ENCODE measurements around the gene GPR108. TPM values are rescaled to one million over a fixed set of nuclear protein-coding genes. Genes with fewer than 3 reads are reported as not detected.

GPR108 gene
- total RNA-seq, 1 experiment from 2014 or later: 43.0 TPM

DNA sequence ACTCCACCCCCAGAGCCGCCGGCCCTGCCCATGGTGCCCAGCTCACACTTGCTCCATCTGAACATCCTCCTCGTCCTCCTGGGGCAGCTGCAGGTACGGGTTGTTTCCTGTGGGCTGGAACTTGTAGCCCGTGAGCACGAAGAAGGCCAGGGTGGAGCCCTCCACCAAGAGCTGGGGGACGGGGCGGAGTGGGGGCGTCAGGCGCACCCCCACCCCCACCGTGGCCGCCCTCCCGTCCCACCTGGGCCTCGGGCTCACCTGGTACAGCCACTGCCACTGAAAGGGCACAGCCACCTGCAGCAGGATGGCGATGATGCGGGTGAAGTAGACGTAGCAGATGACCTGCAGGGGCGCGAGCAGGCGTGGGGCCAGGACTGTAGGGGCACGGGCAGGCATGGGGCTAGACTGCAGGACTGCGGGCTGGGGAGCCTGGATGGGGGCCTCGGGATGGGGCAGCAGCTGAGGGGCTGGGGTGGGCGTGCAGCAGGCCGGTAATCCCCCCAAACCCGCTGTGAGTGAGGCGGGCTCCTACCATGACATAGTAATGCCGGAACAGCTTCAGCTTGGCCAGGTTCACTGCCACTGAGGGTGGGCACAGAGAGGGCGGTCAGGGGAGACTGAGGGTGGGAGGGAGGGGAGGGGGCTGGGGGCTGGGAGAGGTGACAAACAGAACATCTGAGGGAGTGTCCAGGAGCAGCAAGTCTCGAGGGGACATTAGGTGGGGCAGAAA lies 6.3 kb downstream of the GPR108 start:
- H3K27ac ChIP-seq (ENCODE audit: low read length): no peak overlapping the region

DNA sequence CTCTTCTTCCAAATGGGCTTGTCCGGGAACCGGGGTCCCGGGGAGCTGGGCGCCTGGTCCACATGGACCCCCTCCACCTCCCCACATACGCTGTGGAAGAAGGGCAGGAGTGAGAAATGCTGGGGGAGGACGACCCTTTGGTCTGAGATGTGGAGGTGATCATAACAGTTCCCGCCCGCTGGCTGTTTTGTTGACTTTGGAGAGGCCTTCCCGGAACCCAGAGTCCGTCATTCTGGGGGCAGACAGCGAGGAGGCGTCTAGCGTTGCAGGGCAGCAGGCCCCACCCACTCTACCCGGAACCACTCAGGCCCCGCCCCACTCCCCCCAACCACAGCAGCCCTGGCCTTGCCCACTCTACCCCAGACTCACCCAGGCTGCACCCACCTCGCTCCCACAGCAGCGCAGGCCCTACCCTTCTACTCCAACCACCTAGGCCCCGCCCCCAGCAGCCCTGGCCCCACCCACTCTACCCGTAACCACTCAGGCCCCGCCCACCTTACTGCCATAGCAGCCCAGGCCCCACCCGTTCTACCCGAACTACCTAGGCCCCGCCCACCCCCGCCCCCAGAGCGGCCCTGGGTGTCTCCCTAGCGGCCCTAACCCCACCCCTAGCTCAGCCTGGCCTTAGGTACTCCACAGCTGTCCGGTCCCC lies 7.1 kb downstream of the GPR108 start:
- DNase-seq (ENCODE audit: low read depth, low spot score) (no peak), ATAC-seq (peak; percentile 65)
- in situ Hi-C loops (cut with HindIII; ENCODE audit: low pct_unique_long_range_greater_than_20kb, low sequenced_read_pairs) (no loop called here), intact Hi-C loops (cut with micrococcal nuclease; ENCODE audit: unreplicated experiment) (no loop called here)
- POLR2A ChIA-PET: no interaction called here
- CTCF ChIA-PET: no interaction called here
- Histone ChIP-seq H3K4me3 (ENCODE audit: low read depth in 2 of 2, low read length in 2 of 2) (no peak overlapping the region), H3K9me3 (ENCODE audit: control insufficient read depth, insufficient read depth, low read depth, low read length) (no peaks in the 10 kb centered on the region), H3K27me3 (ENCODE audit: control insufficient read depth, insufficient read depth, low read length) (no peaks in the 10 kb centered on the region), H3K4me1 (ENCODE audit: control insufficient read depth, insufficient read depth, low read length) (no peaks in the 10 kb centered on the region), H3K36me3 (ENCODE audit: control insufficient read depth, insufficient read depth, low read length) (no peaks in the 10 kb centered on the region), H3K27ac (ENCODE audit: low read length) (no peak overlapping the region)
- TF ChIP-seq, protein P1, sequence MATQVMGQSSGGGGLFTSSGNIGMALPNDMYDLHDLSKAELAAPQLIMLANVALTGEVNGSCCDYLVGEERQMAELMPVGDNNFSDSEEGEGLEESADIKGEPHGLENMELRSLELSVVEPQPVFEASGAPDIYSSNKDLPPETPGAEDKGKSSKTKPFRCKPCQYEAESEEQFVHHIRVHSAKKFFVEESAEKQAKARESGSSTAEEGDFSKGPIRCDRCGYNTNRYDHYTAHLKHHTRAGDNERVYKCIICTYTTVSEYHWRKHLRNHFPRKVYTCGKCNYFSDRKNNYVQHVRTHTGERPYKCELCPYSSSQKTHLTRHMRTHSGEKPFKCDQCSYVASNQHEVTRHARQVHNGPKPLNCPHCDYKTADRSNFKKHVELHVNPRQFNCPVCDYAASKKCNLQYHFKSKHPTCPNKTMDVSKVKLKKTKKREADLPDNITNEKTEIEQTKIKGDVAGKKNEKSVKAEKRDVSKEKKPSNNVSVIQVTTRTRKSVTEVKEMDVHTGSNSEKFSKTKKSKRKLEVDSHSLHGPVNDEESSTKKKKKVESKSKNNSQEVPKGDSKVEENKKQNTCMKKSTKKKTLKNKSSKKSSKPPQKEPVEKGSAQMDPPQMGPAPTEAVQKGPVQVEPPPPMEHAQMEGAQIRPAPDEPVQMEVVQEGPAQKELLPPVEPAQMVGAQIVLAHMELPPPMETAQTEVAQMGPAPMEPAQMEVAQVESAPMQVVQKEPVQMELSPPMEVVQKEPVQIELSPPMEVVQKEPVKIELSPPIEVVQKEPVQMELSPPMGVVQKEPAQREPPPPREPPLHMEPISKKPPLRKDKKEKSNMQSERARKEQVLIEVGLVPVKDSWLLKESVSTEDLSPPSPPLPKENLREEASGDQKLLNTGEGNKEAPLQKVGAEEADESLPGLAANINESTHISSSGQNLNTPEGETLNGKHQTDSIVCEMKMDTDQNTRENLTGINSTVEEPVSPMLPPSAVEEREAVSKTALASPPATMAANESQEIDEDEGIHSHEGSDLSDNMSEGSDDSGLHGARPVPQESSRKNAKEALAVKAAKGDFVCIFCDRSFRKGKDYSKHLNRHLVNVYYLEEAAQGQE (IDR thresholded peaks at IDR 0.05; ENCODE audit: insufficient read depth in 1 of 2, low read depth in 2 of 2, low read length in 1 of 2): no peak
- TF ChIP-seq TCF7L2 (IDR thresholded peaks at IDR 0.05; ENCODE audit: low read depth, low read length) (no peak), SIN3A (IDR thresholded peaks at IDR 0.05; ENCODE audit: borderline replicate concordance, insufficient read depth, low read depth, low read length) (no peak), POLR2AphosphoS5 (IDR thresholded peaks at IDR 0.05; ENCODE audit: low read depth, low read length) (no peak)
- TF ChIP-seq, protein P2, sequence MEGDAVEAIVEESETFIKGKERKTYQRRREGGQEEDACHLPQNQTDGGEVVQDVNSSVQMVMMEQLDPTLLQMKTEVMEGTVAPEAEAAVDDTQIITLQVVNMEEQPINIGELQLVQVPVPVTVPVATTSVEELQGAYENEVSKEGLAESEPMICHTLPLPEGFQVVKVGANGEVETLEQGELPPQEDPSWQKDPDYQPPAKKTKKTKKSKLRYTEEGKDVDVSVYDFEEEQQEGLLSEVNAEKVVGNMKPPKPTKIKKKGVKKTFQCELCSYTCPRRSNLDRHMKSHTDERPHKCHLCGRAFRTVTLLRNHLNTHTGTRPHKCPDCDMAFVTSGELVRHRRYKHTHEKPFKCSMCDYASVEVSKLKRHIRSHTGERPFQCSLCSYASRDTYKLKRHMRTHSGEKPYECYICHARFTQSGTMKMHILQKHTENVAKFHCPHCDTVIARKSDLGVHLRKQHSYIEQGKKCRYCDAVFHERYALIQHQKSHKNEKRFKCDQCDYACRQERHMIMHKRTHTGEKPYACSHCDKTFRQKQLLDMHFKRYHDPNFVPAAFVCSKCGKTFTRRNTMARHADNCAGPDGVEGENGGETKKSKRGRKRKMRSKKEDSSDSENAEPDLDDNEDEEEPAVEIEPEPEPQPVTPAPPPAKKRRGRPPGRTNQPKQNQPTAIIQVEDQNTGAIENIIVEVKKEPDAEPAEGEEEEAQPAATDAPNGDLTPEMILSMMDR (IDR thresholded peaks at IDR 0.05): no peak
- no TSS peak for BruUV-seq (replicated peaks)

More for the DNA sequence above, 6.3 kb downstream of the GPR108 start:
- in situ Hi-C loops (cut with HindIII; ENCODE audit: low pct_unique_long_range_greater_than_20kb, low sequenced_read_pairs) (no loop called here), intact Hi-C loops (cut with micrococcal nuclease; ENCODE audit: unreplicated experiment) (no loop called here)
- ChIA-PET POLR2A (no interaction called here), CTCF (no interaction called here)
- Histone ChIP-seq H3K4me3 (ENCODE audit: low read depth in 2 of 2, low read length in 2 of 2) (no peak overlapping the region), H3K27me3 (ENCODE audit: control insufficient read depth, insufficient read depth, low read length) (no peaks in the 10 kb centered on the region), H3K9me3 (ENCODE audit: control insufficient read depth, insufficient read depth, low read depth, low read length) (no peaks in the 10 kb centered on the region), H3K36me3 (ENCODE audit: control insufficient read depth, insufficient read depth, low read length) (no peaks in the 10 kb centered on the region), H3K4me1 (ENCODE audit: control insufficient read depth, insufficient read depth, low read length) (no peaks in the 10 kb centered on the region)
- TF ChIP-seq, protein P2 (IDR thresholded peaks at IDR 0.05): no peak
- TF ChIP-seq POLR2AphosphoS5 (IDR thresholded peaks at IDR 0.05; ENCODE audit: low read depth, low read length) (no peak), TCF7L2 (IDR thresholded peaks at IDR 0.05; ENCODE audit: low read depth, low read length) (no peak), SIN3A (IDR thresholded peaks at IDR 0.05; ENCODE audit: borderline replicate concordance, insufficient read depth, low read depth, low read length) (no peak)
- TF ChIP-seq, protein P1 (IDR thresholded peaks at IDR 0.05; ENCODE audit: insufficient read depth in 1 of 2, low read depth in 2 of 2, low read length in 1 of 2): no peak
- ATAC-seq: no peak
- no TSS peak for BruUV-seq (replicated peaks)
- DNase-seq (ENCODE audit: low read depth, low spot score): no peak
